Measurements from ENCODE around the gene PTPRR. TPM values are rescaled to one million over a fixed set of nuclear protein-coding genes. Genes with fewer than 3 reads are reported as not detected.

Gene PTPRR
- total and polyA plus RNA-seq, 4 donors, result 6.2 to 32.7 (median 17.5) TPM

DNA sequence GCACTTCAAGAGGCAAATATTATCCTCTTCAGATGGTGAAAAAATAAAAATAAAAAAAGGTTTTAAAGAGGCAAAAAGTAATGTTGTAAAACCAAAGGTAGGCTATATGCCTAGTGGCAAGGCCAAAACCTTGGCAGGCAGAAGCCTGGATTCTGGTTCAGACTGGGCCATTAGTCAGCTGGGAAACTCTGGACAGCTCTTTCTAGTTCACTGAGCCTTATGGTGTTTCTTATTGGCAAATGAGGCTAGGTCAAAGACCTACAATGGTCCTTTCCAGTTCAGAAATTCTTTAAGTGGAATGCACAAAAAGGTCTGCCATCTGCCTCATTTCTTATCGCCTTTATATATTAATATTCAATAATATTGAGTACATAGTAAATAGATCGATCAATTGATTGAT lies 327.9 kb downstream of the PTPRR start:
- DNase-seq (ENCODE audit: low read depth in 4 of 6, low spot score in 6 of 6), result no peak
- H3K9me3 ChIP-seq (ENCODE audit: control insufficient read depth, insufficient read depth, low read length), result no peaks in the 10 kb centered on the region
- H3K27ac ChIP-seq (ENCODE audit: low read depth, low read length), result no peak overlapping the region
- no peaks in the 10 kb centered on the region for H3K36me3 ChIP-seq (ENCODE audit: control insufficient read depth, insufficient read depth, low read length)
- no peak overlapping the region for H3K4me3 ChIP-seq (ENCODE audit: low read depth, low read length)
- H3K4me1 ChIP-seq (ENCODE audit: control insufficient read depth, insufficient read depth, low read length), result no peaks in the 10 kb centered on the region
- no CpG with 5 or more reads among the region's 2 CpGs for WGBS (ENCODE audit: insufficient coverage)
- H3K27me3 ChIP-seq (ENCODE audit: control insufficient read depth, insufficient read depth, low read length), result no peaks in the 10 kb centered on the region

DNA sequence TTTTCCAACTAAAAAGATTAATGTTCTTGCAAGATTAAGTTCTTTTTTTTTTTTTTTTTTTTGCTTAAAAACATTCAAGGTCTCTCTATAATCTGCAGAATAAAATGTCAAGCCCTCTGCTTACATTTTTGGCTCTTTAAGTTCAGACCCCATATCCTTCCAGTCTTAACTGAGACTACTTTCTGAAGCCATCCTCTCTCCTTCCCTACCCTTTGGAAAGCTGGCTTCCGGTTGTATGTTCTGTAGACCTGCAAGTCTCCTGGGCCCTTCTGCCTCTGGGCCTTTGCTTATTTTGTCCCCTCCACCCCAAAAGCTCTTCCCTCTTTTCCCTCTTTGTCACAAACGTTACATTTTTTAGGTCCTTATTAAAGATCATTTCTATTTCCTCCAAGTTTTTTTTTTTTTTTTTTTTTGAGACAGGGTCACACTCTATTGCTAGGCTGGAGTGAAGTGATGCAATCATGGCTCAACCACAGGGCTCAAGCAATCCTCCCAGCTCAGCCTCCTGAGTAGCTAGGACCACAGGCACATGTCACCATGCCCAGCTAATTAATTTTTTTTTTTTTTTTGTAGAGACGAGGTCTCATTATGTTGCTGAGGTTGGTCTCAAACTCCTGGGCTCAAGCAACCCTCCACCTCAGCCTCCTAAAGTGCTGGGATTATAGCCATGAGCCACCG lies 329.9 kb downstream of the PTPRR start:
- no peak overlapping the region for H3K4me3 ChIP-seq (ENCODE audit: low read depth, low read length)
- no peaks in the 10 kb centered on the region for H3K4me1 ChIP-seq (ENCODE audit: control insufficient read depth, insufficient read depth, low read length)
- no peaks in the 10 kb centered on the region for H3K27me3 ChIP-seq (ENCODE audit: control insufficient read depth, insufficient read depth, low read length)
- no peak overlapping the region for H3K27ac ChIP-seq (ENCODE audit: low read depth, low read length)
- 92% methylated on average over 1 of the region's 4 CpGs for WGBS (ENCODE audit: insufficient coverage)
- no peaks in the 10 kb centered on the region for H3K9me3 ChIP-seq (ENCODE audit: control insufficient read depth, insufficient read depth, low read length)
- DNase-seq (ENCODE audit: low read depth in 4 of 6, low spot score in 6 of 6), result no peak
- H3K36me3 ChIP-seq (ENCODE audit: control insufficient read depth, insufficient read depth, low read length), result no peaks in the 10 kb centered on the region

DNA sequence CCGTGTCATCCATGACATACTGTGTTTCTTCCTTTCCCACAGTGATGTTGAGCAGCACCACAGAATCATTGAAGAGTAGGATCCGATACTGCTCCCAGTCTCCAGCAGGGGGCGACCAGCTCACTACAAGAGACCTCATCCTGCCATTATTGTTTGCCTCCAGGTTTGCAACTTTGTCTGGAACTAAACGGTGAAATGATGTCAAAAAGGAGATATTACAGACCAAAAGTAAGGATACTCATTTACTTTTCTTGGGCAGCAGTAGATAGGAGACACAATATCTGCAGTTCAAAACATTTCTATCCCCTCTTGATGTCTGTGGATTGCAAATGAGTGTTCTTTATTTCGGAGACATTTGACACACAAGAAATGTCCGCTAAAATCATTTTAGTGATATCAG lies 330.5 kb downstream of the PTPRR start:
- 18% methylated on average over 2 of the region's 6 CpGs for WGBS (ENCODE audit: insufficient coverage)

More for the DNA sequence above, 330.5 kb downstream of the PTPRR start:
- Histone ChIP-seq H3K4me1 (ENCODE audit: control insufficient read depth, insufficient read depth, low read length) (no peaks in the 10 kb centered on the region), H3K27ac (ENCODE audit: low read depth, low read length) (no peak overlapping the region), H3K36me3 (ENCODE audit: control insufficient read depth, insufficient read depth, low read length) (no peaks in the 10 kb centered on the region), H3K4me3 (ENCODE audit: low read depth, low read length) (no peak overlapping the region), H3K27me3 (ENCODE audit: control insufficient read depth, insufficient read depth, low read length) (no peaks in the 10 kb centered on the region), H3K9me3 (ENCODE audit: control insufficient read depth, insufficient read depth, low read length) (no peaks in the 10 kb centered on the region)
- peak in 4 of 6 donors; percentile 25 to 82 (median 49) for DNase-seq (ENCODE audit: low read depth in 4 of 6, low spot score in 6 of 6)

Small RNA genes lying within 50 kb of the gene (small RNA-seq; reads per million reads assigned to genes)
- gene RF00019 (ENCODE audit: low replicate concordance), result not detected

Other genes starting within 250 kb of the PTPRR start
- gene TSPAN8, start 237.3 kb upstream of the PTPRR start, total RNA-seq, result 10 to 100 TPM in 1 of 2 donors, 1 to 10 TPM in 1; 4.2 to 16.1 TPM
- gene TSPAN8, start 237.3 kb upstream of the PTPRR start, polyA plus RNA-seq (ENCODE audit: insufficient read length in 2 of 2), result 1 to 10 TPM in 1 of 2 donors, under 1 TPM in 1; 0.35 to 1.2 TPM